ENCODE measurements around the gene MTARC2.
A peak's percentile ranks its signal among the peaks of the same experiment; 100 is the strongest.

GRCh38 chr1:220810179-220810653 lies 62.1 kb downstream of the MTARC2 start:
- TF ChIP-seq, protein P1, sequence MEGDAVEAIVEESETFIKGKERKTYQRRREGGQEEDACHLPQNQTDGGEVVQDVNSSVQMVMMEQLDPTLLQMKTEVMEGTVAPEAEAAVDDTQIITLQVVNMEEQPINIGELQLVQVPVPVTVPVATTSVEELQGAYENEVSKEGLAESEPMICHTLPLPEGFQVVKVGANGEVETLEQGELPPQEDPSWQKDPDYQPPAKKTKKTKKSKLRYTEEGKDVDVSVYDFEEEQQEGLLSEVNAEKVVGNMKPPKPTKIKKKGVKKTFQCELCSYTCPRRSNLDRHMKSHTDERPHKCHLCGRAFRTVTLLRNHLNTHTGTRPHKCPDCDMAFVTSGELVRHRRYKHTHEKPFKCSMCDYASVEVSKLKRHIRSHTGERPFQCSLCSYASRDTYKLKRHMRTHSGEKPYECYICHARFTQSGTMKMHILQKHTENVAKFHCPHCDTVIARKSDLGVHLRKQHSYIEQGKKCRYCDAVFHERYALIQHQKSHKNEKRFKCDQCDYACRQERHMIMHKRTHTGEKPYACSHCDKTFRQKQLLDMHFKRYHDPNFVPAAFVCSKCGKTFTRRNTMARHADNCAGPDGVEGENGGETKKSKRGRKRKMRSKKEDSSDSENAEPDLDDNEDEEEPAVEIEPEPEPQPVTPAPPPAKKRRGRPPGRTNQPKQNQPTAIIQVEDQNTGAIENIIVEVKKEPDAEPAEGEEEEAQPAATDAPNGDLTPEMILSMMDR (IDR thresholded peaks at IDR 0.05 in 8 of 11, conservative IDR thresholded peaks at IDR 0.05 in 3 of 11) = peak; percentile 70 to 95 (median 90)
- TF ChIP-seq POLR2A (IDR thresholded peaks at IDR 0.05) = no peak
- peak in 2 of 3 donors; percentile 12 to 21 for TF ChIP-seq POLR2AphosphoS5 (IDR thresholded peaks at IDR 0.05)

Measured in spleen (tissue), 7 donors.